ENCODE data around the gene CORO6. TPM values are rescaled to one million over a fixed set of nuclear protein-coding genes. Genes with fewer than 3 reads are reported as not detected.
A peak's percentile ranks its signal among the peaks of the same experiment; 100 is the strongest.

The CORO6 gene
- total RNA-seq, 1 experiment from 2014 or later = 35.0 TPM

DNA sequence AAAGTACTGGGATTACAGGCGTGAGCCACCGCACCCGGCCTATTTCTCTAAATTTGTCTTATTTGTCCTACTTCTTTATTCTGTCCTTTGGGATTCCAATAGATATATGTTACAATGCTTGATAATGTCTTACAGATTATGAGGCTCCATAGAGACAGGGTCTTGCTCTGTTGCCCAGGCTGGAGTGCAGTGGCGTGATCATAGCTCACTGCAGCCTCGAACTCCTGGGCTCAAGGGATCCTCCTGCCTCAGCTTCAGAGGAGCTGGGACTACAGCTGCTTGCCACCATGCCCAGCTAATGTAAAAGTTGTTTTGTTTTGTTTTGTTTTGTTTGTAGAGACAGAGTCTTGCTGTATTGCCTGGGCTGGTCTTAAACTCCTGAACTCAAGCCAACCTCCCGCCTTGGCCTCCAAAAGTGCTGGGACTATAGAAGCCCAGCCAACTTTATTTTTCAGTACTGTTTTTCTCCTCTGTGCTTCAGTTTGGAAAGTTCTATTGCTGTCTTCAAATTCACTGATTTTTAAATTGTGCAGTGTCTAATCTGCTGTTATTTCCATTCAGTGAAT, 19.5 kb downstream of the CORO6 start:
- no peaks in the 10 kb centered on the region for H3K27me3 ChIP-seq (ENCODE audit: insufficient read depth, low read depth)
- CTCF ChIA-PET = no interaction called here
- H3K9me2 ChIP-seq (ENCODE audit: insufficient read depth) = no peaks in the 10 kb centered on the region
- H3K79me2 ChIP-seq (ENCODE audit: low read depth) = no peaks in the 10 kb centered on the region; the same call in 1 of the 2 replicates
- no TSS peak for BruUV-seq (replicated peaks)
- no peak overlapping the region for H3K4me2 ChIP-seq
- H3K4me1 ChIP-seq (replicated peaks; ENCODE audit: insufficient read depth) = no peaks in the 10 kb centered on the region
- H4K20me1 ChIP-seq (ENCODE audit: insufficient read depth) = 0 out of 2 replicates have a peak, but pooled peaks cover 3% of the 10 kb centered on the region
- TF ChIP-seq, protein P1, sequence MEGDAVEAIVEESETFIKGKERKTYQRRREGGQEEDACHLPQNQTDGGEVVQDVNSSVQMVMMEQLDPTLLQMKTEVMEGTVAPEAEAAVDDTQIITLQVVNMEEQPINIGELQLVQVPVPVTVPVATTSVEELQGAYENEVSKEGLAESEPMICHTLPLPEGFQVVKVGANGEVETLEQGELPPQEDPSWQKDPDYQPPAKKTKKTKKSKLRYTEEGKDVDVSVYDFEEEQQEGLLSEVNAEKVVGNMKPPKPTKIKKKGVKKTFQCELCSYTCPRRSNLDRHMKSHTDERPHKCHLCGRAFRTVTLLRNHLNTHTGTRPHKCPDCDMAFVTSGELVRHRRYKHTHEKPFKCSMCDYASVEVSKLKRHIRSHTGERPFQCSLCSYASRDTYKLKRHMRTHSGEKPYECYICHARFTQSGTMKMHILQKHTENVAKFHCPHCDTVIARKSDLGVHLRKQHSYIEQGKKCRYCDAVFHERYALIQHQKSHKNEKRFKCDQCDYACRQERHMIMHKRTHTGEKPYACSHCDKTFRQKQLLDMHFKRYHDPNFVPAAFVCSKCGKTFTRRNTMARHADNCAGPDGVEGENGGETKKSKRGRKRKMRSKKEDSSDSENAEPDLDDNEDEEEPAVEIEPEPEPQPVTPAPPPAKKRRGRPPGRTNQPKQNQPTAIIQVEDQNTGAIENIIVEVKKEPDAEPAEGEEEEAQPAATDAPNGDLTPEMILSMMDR (conservative IDR thresholded peaks at IDR 0.05) = no peak
- no peak for TF ChIP-seq EZH2 (IDR thresholded peaks at IDR 0.05; ENCODE audit: low read depth)
- no peak overlapping the region for H3K4me3 ChIP-seq
- POLR2A ChIA-PET (ENCODE audit: unreplicated experiment) = no interaction called here
- intact Hi-C loops (cut with micrococcal nuclease; ENCODE audit: unreplicated experiment) = no loop called here
- DNase-seq = no peak
- no peaks in the 10 kb centered on the region for H3K9me3 ChIP-seq (ENCODE audit: insufficient read depth, low read depth)
- no peaks in the 10 kb centered on the region for H3K36me3 ChIP-seq (ENCODE audit: low read depth)
- H3K27ac ChIP-seq = no peak overlapping the region
- no peaks in the 10 kb centered on the region for H3F3A ChIP-seq (ENCODE audit: insufficient read depth, low read depth)
- H2AFZ ChIP-seq = no peak overlapping the region

DNA sequence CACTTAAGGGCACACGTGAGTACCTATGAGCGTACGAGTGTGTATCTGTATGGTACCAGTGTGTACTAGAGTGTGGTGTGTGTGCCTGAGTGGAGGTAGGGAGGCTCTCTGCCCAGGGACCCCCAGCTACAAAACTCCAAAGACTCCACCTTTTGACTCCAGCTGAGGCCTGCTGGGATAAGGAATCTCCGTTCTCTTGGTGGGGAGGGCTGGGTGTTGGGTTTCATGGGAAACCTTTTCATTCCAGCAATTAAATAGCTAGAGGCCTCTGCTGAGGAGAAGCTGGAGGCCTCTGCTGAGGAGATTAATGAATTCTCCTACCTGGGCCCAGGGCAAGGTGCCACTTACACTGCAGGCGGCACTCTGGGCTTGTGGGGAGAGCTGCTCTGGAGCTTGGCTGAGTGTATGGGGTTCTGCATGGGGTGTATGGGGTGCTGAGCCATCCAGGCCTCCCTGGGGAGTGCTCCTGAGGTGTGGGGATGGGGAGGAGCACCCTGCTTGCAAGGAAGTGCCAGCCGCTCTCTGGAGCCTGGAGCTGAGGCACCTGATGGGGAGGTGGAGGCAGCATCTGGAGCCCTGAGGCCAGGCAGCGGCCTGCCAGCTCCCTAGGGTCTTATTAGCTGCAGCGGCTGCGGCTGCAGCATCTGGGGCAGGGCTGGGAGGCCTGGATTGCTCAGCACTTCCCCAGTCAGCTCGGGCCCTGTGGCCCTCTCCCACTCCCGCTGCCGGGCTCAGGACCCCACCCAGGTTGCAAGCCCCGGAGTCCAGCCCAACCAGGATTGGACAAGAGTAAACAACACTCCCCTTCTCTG, 25.1 kb downstream of the CORO6 start:
- Histone ChIP-seq H3K9me3 (ENCODE audit: insufficient read depth, low read depth) (no peaks in the 10 kb centered on the region), H4K20me1 (ENCODE audit: insufficient read depth) (no peaks in the 10 kb centered on the region; the same call in none of the 2 replicates), H3K9me2 (ENCODE audit: insufficient read depth) (no peaks in the 10 kb centered on the region), H3K4me2 (no peak overlapping the region), H3K27ac (no peak overlapping the region), H3K79me2 (ENCODE audit: low read depth) (peaks cover 37% of the 10 kb centered on the region), H2AFZ (no peak overlapping the region), H3K27me3 (ENCODE audit: insufficient read depth, low read depth) (no peaks in the 10 kb centered on the region), H3K4me3 (no peak overlapping the region), H3F3A (ENCODE audit: insufficient read depth, low read depth) (peaks cover 4% of the 10 kb centered on the region), H3K36me3 (ENCODE audit: low read depth) (no peaks in the 10 kb centered on the region), H3K4me1 (replicated peaks; ENCODE audit: insufficient read depth) (peaks cover 19% of the 10 kb centered on the region)
- TF ChIP-seq EZH2 (IDR thresholded peaks at IDR 0.05; ENCODE audit: low read depth) = no peak
- TF ChIP-seq, protein P1 (conservative IDR thresholded peaks at IDR 0.05) = no peak
- DNase-seq = peak in 1 of 2 experiments; percentile 1
- intact Hi-C loops (cut with micrococcal nuclease; ENCODE audit: unreplicated experiment) = no loop called here
- CTCF ChIA-PET = no interaction called here
- BruUV-seq (replicated peaks) = no TSS peak
- POLR2A ChIA-PET (ENCODE audit: unreplicated experiment) = interaction anchor here (0.6 kb wide), 1 partner anchor 27 kb away, joined by 5 read pairs; no protein-coding TSS in a partner anchor

GRCh38 chr17:29596811-29597210, 25.9 kb downstream of the CORO6 start:
- TF ChIP-seq EZH2 (IDR thresholded peaks at IDR 0.05; ENCODE audit: low read depth) = no peak
- TF ChIP-seq, protein P1 (conservative IDR thresholded peaks at IDR 0.05) = no peak
- no peaks in the 10 kb centered on the region for H3K9me3 ChIP-seq (ENCODE audit: insufficient read depth, low read depth)
- H3K4me3 ChIP-seq = no peak overlapping the region
- H3K36me3 ChIP-seq (ENCODE audit: low read depth) = no peaks in the 10 kb centered on the region
- no peak overlapping the region for H3K27ac ChIP-seq
- ChIA-PET CTCF (no interaction called here), POLR2A (ENCODE audit: unreplicated experiment) (interaction anchor here (0.6 kb wide), 1 partner anchor 28 kb away, joined by 5 read pairs; no protein-coding TSS in a partner anchor)
- intact Hi-C loops (cut with micrococcal nuclease; ENCODE audit: unreplicated experiment) = no loop called here
- peaks cover 37% of the 10 kb centered on the region for H3K79me2 ChIP-seq (ENCODE audit: low read depth)
- H3K4me1 ChIP-seq (replicated peaks; ENCODE audit: insufficient read depth) = peaks cover 26% of the 10 kb centered on the region
- H3K4me2 ChIP-seq = no peak overlapping the region
- no peaks in the 10 kb centered on the region; the same call in none of the 2 replicates for H4K20me1 ChIP-seq (ENCODE audit: insufficient read depth)
- no peaks in the 10 kb centered on the region for H3K27me3 ChIP-seq (ENCODE audit: insufficient read depth, low read depth)
- no peak overlapping the region for H2AFZ ChIP-seq
- peaks cover 11% of the 10 kb centered on the region for H3F3A ChIP-seq (ENCODE audit: insufficient read depth, low read depth)
- no peaks in the 10 kb centered on the region for H3K9me2 ChIP-seq (ENCODE audit: insufficient read depth)
- DNase-seq = peak in 1 of 2 experiments; percentile 31
- BruUV-seq (replicated peaks) = no TSS peak
